Smooth muscle cell (in vitro differentiated cells): ENCODE results near the gene MCF2L2. TPM values are rescaled to one million over a fixed set of nuclear protein-coding genes. Genes with fewer than 3 reads are reported as not detected.

Source experiments
- DNase-seq: peaks from one replicate; lab custom pipeline; 2025; ENCODE audit not compliant: unreplicated experiment; lab: John Stamatoyannopoulos, UW
- H2AFZ ChIP-seq: fragments of 200-600 bp; sonication (generic); 2 replicates; pipeline ENCODE4 v1.6.0; 2016; ENCODE audit warnings: antibody characterized with exemption, low read depth, mild to moderate bottlenecking
- H3F3A ChIP-seq: fragments of 200-600 bp; sonication (generic); 2 replicates; pipeline ENCODE4 v1.6.0; 2017; ENCODE audit warnings: antibody characterized with exemption, low read depth
- H3K27ac ChIP-seq: fragments of 200-600 bp; sonication (generic); 2 replicates; pipeline ENCODE4 v1.5.1; 2016; ENCODE audit warnings: low read depth, mild to moderate bottlenecking
- H3K27me3 ChIP-seq: fragments of 200-600 bp; sonication (generic); 2 replicates; pipeline ENCODE4 v1.6.1; 2016; ENCODE audit warnings: low read depth, mild to moderate bottlenecking
- H3K36me3 ChIP-seq: fragments of 200-600 bp; sonication (generic); 2 replicates; pipeline ENCODE4 v1.5.1; 2016; ENCODE audit warnings: low read depth
- H3K4me1 ChIP-seq: fragments of 200-600 bp; sonication (generic); 2 replicates; pipeline ENCODE4 v1.5.1; 2016; ENCODE audit warnings: low read depth
- H3K4me2 ChIP-seq: fragments of 200-600 bp; sonication (generic); 2 replicates; pipeline ENCODE4 v1.6.0; 2016; ENCODE audit warnings: mild to moderate bottlenecking
- H3K4me3 ChIP-seq: fragments of 200-600 bp; sonication (generic); 2 replicates; pipeline ENCODE4 v1.5.1; 2016; ENCODE audit warnings: mild to moderate bottlenecking
- H3K79me2 ChIP-seq: fragments of 200-600 bp; sonication (generic); 2 replicates; pipeline ENCODE4 v1.6.0; 2016; ENCODE audit warnings: low read depth, mild to moderate bottlenecking
- H3K9ac ChIP-seq: fragments of 200-600 bp; sonication (generic); 2 replicates; pipeline ENCODE4 v1.6.0; 2016; ENCODE audit warnings: low read depth
- H3K9me3 ChIP-seq: fragments of 200-600 bp; sonication (generic); replicated peaks from 2 replicates; pipeline ENCODE4 v1.5.1; 2016; ENCODE audit warnings: low read depth
- H4K20me1 ChIP-seq: fragments of 200-600 bp; sonication (generic); 2 replicates; pipeline ENCODE4 v1.6.0; 2016; ENCODE audit warnings: low read depth
- WGBS: methylation state at CpG from one replicate; pipeline ENCODE4 v1.1.7; 2016; ENCODE audit warnings: low lambda C conversion rate; 5-methylcytosine and 5-hydroxymethylcytosine counted together
- polyA plus RNA-seq: library from polyadenylated mRNA; unstranded; fragments of >200 nt; fragmentation: Nextera tagmentation; extraction: Ambion mirVana; gene quantifications from 2 replicates; pipeline ENCODE4 v1.2.1, GENCODE V29; 2016
- total RNA-seq: library from RNA; depleted of rRNA; stranded (reverse); fragments of >200 nt; gene quantifications from 2 replicates; pipeline ENCODE4 v1.2.3, GENCODE V29; 2014
- TF ChIP-seq, protein P1 (sequence below): fragments of 200-600 bp; sonication (generic); IDR thresholded peaks from 2 replicates; pipeline ENCODE4 v1.5.1; 2017; ENCODE audit warnings: borderline replicate concordance, mild to moderate bottlenecking, antibody characterized with exemption; ENCODE audit not compliant: insufficient read depth, poor library complexity, severe bottlenecking

Gene MCF2L2
- total and polyA plus RNA-seq, 2 experiments from 2014 or later, result 0.09 TPM; not detected in 1

DNA sequence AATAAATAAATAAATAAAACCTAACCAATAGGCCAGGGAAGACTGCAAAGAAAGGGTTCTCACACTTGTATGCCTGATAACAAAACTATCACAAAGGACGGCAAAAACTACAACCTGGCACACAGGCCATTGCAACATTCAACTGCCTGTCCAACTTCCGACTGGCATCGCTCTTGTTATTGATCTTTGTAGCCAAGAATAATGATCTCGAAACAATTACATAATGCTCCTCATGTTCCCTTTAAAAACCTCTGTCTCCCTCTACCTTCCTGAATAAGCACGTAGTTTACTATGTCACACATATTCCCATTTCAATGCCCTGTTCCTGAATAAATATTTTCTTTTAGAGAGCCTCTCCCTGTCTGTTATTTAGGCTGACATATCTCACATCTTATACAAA lies 101.1 kb downstream of the MCF2L2 start:
- Histone ChIP-seq H3K27ac (no peak overlapping the region), H3K9me3 (no peaks in the 10 kb centered on the region), H3K36me3 (no peaks in the 10 kb centered on the region), H3K4me3 (no peak overlapping the region), H3K4me2 (no peak overlapping the region), H4K20me1 (no peaks in the 10 kb centered on the region), H3K4me1 (peaks cover 19% of the 10 kb centered on the region), H3F3A (no peaks in the 10 kb centered on the region), H3K9ac (no peak overlapping the region), H2AFZ (no peak overlapping the region), H3K79me2 (no peaks in the 10 kb centered on the region), H3K27me3 (no peaks in the 10 kb centered on the region)
- DNase-seq, result no peak
- TF ChIP-seq, protein P1, sequence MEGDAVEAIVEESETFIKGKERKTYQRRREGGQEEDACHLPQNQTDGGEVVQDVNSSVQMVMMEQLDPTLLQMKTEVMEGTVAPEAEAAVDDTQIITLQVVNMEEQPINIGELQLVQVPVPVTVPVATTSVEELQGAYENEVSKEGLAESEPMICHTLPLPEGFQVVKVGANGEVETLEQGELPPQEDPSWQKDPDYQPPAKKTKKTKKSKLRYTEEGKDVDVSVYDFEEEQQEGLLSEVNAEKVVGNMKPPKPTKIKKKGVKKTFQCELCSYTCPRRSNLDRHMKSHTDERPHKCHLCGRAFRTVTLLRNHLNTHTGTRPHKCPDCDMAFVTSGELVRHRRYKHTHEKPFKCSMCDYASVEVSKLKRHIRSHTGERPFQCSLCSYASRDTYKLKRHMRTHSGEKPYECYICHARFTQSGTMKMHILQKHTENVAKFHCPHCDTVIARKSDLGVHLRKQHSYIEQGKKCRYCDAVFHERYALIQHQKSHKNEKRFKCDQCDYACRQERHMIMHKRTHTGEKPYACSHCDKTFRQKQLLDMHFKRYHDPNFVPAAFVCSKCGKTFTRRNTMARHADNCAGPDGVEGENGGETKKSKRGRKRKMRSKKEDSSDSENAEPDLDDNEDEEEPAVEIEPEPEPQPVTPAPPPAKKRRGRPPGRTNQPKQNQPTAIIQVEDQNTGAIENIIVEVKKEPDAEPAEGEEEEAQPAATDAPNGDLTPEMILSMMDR, result no peak
- 93% methylated on average over 5 of the region's 5 CpGs for WGBS

DNA sequence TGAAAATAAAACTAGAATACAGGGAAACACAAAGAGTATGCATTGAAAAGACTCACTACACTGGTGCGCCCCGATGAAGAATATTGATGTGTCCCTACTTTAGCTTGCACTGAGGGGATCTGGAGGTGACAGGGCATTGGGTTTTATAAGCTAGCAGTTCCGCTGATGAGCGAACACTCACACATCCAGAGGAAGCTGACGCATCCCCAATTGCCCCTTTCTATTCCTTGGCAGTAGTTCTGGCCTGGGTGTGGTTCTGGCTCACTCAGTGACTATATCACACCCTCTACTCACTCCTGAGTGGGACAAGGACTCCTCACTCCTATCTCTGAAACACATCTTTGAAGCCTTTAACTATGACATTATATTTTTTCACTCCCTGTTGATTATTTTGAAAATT lies 104.3 kb downstream of the MCF2L2 start:
- H3K4me2 ChIP-seq, result no peak overlapping the region
- H3K9ac ChIP-seq, result no peak overlapping the region
- no peak overlapping the region for H3K4me3 ChIP-seq
- no peaks in the 10 kb centered on the region for H3K27me3 ChIP-seq
- H3K27ac ChIP-seq, result no peak overlapping the region
- TF ChIP-seq, protein P1, result no peak
- H4K20me1 ChIP-seq, result no peaks in the 10 kb centered on the region
- no peak for DNase-seq
- H3F3A ChIP-seq, result no peaks in the 10 kb centered on the region
- H3K4me1 ChIP-seq, result peaks cover 6% of the 10 kb centered on the region
- no peaks in the 10 kb centered on the region for H3K9me3 ChIP-seq
- no peak overlapping the region for H2AFZ ChIP-seq
- no peaks in the 10 kb centered on the region for H3K79me2 ChIP-seq
- no peaks in the 10 kb centered on the region for H3K36me3 ChIP-seq
- WGBS, result 94% methylated on average over 5 of the region's 5 CpGs

DNA sequence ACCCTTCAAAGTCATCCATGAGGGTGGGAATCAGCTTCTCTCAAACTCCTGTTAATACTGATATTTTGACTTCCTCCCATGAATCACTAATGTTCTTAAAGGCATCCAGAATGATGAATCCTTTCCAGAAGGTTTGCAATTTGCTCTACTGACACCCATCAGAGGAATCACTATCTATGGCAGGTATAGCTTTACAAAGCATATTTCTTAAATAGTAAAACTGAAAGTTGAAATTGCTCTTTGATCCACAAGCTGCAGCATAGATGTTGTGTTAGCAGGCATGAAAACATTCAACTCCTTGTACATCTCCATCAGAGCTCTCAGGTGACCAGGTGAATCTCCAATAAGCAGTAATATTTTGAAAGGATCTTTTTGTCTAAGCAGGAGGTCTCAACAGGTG lies 109.0 kb downstream of the MCF2L2 start:
- Histone ChIP-seq H3K4me3 (no peak overlapping the region), H3K9me3 (no peaks in the 10 kb centered on the region), H3K4me2 (no peak overlapping the region), H3F3A (no peaks in the 10 kb centered on the region), H4K20me1 (no peaks in the 10 kb centered on the region), H3K9ac (no peak overlapping the region), H3K27me3 (no peaks in the 10 kb centered on the region), H3K4me1 (no peaks in the 10 kb centered on the region), H3K27ac (no peak overlapping the region), H3K79me2 (no peaks in the 10 kb centered on the region), H2AFZ (no peak overlapping the region), H3K36me3 (no peaks in the 10 kb centered on the region)
- TF ChIP-seq, protein P1, result no peak
- DNase-seq, result no peak

DNA sequence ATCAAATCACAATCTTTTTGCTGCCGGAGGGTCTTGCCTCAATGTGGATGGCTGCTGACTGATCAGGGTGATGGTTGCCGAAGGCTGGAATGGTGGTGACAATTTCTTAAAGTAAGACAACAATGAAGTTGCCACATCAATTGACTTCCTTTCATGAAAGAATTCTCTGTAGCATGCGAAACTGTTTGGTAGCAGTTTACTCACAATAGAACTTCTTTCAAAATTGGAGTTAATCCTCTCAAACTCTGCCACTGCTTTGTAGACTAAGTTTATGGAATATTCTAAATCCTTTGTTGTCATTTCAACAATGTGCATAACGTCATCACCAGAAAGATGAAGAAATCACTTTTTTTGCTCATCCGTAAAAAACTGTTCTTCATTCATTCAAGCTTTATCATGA lies 109.5 kb downstream of the MCF2L2 start:
- Histone ChIP-seq H3K4me2 (no peak overlapping the region), H3K9me3 (no peaks in the 10 kb centered on the region), H3K36me3 (no peaks in the 10 kb centered on the region), H3K27ac (no peak overlapping the region), H3K27me3 (no peaks in the 10 kb centered on the region), H4K20me1 (no peaks in the 10 kb centered on the region), H3K4me1 (no peaks in the 10 kb centered on the region), H3K9ac (no peak overlapping the region), H2AFZ (no peak overlapping the region), H3K4me3 (no peak overlapping the region), H3F3A (no peaks in the 10 kb centered on the region), H3K79me2 (no peaks in the 10 kb centered on the region)
- 84% methylated on average over 5 of the region's 5 CpGs for WGBS
- TF ChIP-seq, protein P1, result no peak
- no peak for DNase-seq
